ENCODE results near the gene SPTSSA.
"Not testable (repeated sequence)": the region's sequence is repeated elsewhere in the genome, so short reads cannot be mapped to it uniquely, and the experiment has no call there.

- not testable (repeated sequence) for TF ChIP-seq CTCF (IDR thresholded peaks at IDR 0.05 in 2 of 3, conservative IDR thresholded peaks at IDR 0.05 in 1 of 3; ENCODE audit: control insufficient read depth in 2 of 3, extremely low read depth in 1 of 3, insufficient read depth in 1 of 3, low read depth in 3 of 3, low read length in 3 of 3); CHD4 (IDR thresholded peaks at IDR 0.05); USF2 (IDR thresholded peaks at IDR 0.05; ENCODE audit: borderline replicate concordance, low read depth, low read length); CHD1 (IDR thresholded peaks at IDR 0.05; ENCODE audit: low read depth, low read length); POLR2A (IDR thresholded peaks at IDR 0.05; ENCODE audit: low read depth, low read length); HDAC6 (IDR thresholded peaks at IDR 0.05; ENCODE audit: unreplicated experiment)
These were observed 76.2 kb downstream of the SPTSSA start for GRCh38 chr14:34385881-34386280.
